GM18507 (cell line): ENCODE data around the gene RGS14.
A peak's percentile ranks its signal among the peaks of the same experiment; 100 is the strongest.
"Not testable (repeated sequence)": the region's sequence is repeated elsewhere in the genome, so short reads cannot be mapped to it uniquely, and the experiment has no call there.

Source experiments
- DNase-seq: peaks from one replicate; pipeline ENCODE4 v3.0.0; 2011; ENCODE audit warnings: low read depth; ENCODE audit not compliant: insufficient read length; ENCODE audit errors: extremely low spot score
- FAIRE-seq: peaks from 2 replicates; lab custom pipeline; 2011; peaks lifted over from hg19 to GRCh38; lab: Jason Lieb, UNC

RGS14 gene

DNA sequence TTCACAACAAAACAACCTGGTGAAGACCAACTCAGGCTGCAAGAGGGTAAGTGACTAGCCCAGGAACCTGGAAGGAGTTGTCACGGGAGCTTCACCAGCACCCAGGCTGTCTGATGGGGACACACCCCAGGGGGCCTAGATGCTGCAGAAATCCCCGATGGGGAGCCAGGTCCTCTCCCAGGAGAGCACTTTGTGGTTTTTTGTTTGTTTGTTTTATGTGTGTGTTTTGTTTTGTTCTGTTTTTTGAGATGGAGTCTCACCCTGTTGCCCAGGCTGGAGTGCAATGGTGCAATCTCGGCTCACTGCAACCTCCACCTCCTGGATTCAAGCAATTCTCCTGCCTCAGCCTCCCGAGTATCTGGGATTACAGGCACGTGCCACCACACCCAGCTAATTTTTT lies 17.8 kb downstream of the RGS14 start:
- FAIRE-seq, DNase-seq: not testable (repeated sequence)

DNA sequence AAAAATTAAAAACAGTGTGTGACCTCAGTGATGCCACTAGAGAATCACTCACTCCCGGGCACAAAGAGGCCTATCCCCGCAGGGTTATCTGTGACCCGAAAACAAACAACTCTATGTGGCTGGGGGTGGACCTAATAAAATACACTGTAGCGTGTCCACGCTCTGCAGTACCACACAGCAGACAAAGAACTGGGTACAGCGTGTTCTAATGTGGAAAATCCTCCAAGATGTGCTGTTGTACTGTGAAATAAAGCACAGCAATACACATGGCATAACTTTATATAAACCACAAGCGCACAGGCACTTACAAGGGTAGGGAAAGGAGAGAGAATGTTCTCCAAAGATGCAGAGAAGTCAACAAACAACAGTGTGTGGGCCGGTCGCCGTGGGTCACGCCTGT lies 18.4 kb downstream of the RGS14 start:
- DNase-seq (no peak), FAIRE-seq (no peak)

- no peak for DNase-seq
- FAIRE-seq: no peak
Measured at GRCh38 chr5:177377851-177378776, 20.4 kb downstream of the RGS14 start.

DNA sequence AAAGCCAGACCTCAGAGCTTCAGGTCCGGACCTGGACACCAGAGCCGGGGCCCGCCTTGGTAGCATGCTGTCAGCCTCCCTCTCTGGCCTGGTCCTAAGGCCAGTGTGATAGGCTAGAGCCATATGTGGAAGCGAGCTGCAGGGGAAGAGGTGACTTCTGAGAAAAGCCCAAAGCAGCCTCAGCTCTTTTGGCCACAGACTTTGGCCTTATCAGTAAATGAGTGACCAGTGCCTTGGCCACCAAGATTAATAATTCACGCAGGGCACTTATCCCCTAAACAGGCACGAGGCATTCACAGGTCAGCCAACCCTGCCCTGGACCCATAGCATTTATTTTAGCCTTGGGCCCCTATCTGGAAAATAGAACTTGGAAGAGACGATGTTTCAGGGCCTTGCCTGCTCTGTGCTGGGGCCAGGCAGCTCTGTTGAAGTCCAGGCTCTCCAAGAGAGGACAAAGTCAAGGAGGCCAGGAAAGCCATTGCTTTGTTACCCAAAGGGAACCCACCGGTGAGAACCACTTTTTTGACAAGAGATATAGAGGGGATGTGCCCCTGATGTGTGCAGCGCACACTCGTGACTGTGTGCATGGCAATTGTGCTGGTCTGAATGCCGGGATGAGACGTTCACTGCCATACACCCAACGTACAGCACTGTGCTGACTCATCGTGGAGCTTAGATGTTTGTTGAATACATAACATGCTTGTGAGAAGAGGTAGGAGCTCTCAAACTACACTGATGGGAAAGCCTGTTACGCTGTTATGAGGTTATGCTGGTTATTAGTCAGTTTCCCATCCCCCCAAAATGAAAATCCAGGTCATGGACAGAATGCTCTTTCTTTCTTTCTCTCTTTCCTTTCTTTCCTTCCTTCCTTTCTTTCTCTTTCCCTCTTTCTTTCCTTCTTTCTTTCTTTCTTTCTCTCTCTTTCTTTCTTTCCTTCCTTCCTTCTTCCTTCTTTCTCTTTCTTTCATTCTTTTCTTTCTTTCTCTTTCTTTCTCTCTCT lies 21.5 kb downstream of the RGS14 start:
- peak; percentile 79 for FAIRE-seq
- no peak for DNase-seq

GRCh38 chr5:177380805-177381126 lies 23.0 kb downstream of the RGS14 start:
- DNase-seq: no peak
- no peak for FAIRE-seq

DNA sequence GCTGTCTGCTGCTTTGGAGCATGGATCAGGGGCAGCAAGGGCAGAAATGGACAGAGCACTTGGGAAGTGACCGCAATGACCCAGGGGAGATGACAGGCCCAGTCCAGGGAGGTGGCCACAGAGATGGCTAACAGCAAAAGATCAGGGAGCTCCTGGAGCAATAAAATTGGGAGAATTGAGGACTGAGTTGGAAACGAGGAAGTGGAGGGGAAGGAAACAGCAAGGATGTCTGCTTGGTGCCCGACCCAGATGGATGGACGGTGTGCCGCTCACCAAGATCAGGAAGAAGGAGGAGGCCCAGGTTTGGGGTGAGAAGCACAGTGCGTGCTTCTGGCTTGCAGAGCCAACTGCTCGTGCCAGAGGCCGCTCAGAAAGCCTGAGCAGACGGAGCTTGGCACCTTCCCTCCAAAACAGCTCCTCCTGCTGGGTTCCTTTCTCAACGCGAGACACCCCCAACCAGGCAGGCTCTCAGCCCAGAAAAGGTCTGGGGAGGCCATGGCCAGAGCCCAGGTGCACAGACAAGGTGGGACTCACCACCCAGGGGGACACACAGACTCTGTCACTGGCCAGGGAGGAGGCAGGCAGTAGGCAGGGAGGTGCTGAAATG lies 24.8 kb downstream of the RGS14 start:
- no peak for DNase-seq
- peak; percentile 5 for FAIRE-seq

DNA sequence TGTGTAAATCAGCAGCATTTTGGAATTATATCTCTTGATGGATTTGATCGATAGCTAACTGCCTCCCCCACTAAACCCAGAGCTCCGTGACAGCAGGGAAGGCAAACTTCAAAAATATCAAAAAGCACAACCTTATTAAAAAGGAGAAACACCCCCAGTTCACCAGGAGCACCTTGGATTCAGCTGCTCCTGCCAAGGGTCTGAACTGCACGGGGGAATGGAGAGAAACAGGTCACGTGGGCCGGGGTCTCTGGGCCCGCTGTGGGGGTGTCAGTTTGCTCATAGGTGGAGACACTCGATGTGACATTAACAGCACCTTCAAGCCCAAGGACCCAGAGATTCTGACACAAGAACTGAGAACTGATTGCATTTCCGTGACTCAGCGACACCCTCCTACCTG lies 25.5 kb downstream of the RGS14 start:
- FAIRE-seq (no peak), DNase-seq (no peak)

DNA sequence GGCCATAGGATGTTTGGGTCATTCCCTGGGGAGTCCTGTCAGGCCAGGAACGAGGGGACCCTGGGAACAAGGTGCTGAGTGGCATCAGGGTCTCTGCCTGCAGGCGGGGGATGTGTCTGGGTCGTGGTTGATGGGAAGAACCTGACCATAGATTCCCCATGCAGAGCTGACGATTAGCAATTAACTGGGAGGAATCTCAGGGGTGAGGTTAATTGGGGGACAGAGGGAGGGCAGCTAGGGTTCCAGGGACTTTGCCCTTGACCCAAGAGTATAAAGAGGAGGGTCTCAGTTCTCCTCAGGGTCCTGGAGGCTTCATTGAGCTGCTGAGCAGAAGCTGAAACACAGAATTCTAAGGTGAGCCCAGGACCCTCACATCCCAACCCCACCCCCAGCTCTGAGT lies 26.4 kb downstream of the RGS14 start, which contains the start of gene SLC34A1:
Gene SLC34A1, plus strand, starts transcription at position 301 of the 400 bp plus-strand sequence. CDS start 1,308 bp downstream, outside the sequence.
- DNase-seq (no peak), FAIRE-seq (no peak)

- DNase-seq: no peak
- no peak for FAIRE-seq
Measured at GRCh38 chr5:177385720-177386119, 28.0 kb downstream of the RGS14 start.

DNA sequence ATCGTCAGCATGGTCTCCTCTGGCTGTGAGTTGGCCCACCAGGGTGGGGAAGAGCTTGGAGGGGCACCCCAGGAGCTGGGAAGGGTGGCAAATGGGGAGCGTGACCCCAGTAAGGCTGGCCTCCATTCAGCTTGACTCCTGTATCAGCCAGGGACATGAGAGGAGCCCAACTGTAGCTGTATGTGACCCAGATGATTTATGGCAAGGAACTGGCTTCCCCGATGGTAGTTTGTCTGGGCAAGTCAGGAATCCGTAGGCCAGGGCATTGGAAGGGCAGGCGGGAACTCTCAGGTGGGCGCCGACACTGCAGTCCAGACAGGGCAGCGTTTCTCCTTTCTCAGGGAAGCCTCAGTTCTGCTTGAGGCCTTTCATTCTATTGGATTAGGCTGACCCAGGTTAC lies 28.8 kb downstream of the RGS14 start:
- DNase-seq (no peak), FAIRE-seq (no peak)

GRCh38 chr5:177387405-177387804 lies 29.7 kb downstream of the RGS14 start:
- DNase-seq (no peak), FAIRE-seq (no peak)

GRCh38 chr5:177388521-177389052 lies 30.9 kb downstream of the RGS14 start:
- FAIRE-seq: no peak
- DNase-seq: no peak

DNA sequence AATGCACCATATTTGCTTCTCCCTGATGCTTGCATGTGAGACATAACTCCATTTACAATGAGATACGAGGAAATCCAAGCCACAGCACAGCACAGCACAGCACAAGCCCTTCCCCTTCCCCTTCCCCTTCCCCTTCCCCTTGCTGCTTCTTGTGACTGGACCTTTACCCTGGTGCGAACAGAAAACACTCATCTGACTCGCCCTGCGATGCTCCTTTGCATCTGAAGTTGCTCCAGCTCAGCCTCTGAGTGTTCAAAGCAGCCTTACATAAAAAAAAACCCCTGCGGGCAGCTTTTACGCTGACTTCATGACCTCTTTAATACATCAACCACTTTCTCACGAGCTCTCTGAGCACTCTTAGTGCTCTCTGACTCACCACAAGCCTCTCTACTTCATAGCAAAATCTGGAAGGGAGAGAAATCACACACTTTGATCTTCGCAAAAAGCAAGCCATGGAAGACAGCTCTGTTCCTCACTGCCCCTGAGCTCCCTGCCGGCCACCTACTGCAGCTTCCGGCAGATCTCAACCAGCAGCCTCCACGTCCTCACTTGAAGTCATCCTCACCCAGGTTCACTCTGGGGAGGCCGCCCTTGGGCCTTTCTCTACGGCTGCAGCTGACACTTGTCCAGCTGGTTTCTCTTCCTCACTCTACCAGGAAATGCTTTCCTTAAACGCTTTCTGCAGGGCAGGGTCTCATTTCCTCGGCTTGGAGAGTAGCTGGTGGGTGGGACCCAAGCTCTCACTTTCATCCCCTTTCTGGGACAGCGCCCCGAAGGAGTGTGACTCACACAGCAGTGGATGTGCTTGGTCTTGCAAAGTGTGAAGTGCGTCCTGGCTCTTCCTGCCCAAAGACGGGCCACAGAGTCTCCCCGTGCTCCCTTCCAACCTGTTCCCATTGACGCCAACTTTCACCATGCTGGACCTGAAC lies 31.8 kb downstream of the RGS14 start:
- FAIRE-seq: peak; percentile 89
- no peak for DNase-seq

DNA sequence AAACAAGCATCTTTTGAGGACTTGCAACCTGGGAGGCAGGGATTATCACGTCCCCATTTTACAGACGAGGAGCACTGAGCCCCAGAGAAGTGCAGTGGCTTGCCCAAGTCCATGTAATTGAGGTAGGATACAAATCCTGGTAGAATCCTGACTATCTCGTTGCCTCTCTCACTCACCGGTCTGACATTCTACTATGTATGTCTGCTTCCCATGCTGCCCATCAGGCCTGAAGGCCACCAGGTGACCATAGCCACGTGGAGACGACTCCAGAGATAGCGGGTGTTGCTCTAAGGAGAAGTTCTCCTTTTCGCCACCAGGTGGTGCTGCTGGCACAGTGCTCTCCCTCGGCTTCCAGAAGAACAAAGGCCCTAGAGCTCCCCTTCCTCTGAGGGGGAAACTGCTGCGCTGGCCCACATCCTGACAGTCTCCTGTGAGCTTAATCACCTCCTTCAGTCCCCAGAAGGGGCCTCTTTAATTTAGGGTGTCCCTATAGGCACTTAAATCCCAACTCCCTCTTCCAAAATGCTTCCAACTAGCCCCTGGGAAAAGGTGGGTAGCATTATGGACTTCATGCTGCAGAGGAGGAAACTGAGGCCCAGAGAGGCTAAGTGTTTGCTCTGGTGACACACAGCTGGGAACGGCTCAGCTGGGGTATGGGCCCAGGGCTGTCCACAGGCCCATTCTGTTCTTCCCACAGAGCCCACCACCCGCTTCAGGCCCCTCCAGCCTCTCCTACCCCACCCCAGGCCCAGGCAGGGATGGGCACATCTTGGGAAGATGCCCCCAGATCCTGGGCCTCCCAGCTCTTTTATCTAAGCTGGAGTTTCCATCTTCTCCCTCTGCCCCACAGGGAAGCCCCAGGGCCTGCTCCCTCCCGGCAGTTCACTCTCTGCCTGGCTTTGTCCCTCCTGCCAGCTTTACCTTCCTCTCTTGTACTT lies 32.9 kb downstream of the RGS14 start:
- DNase-seq (no peak), FAIRE-seq (peak; percentile 95)

- FAIRE-seq: no peak
- no peak for DNase-seq
Measured at GRCh38 chr5:177392765-177393164, 35.0 kb downstream of the RGS14 start.

DNA sequence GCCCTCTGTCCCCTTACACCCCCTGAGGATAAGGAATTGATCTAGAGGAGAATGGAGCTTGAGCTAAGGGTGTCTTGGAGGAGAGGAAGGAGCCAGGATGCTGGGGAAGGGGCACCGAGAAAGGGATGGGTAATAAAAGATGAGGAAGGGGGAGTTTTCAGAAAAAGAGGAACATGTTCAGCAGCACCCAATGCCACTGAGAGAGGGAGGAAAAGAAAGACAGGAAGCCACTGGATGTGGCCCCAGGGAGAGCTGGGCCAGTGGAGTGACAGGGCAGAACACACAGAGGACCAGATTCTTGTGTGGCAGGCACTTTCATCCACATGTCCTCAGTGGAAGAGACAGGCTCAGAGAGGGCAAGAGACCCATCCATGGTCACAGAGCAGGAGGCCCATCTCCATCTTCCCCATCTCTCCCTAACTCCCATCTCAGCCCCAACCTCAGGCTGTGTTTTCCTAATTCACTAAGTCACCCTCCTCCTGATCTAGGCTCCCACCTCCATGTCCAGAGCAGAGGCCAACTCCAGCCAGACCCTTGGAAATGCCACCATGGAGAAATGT lies 35.6 kb downstream of the RGS14 start:
- no peak for DNase-seq
- no peak for FAIRE-seq

- DNase-seq (no peak), FAIRE-seq (no peak)
Measured at GRCh38 chr5:177393990-177394389, 36.3 kb downstream of the RGS14 start.
